ENCODE results near the gene FUT7. TPM values are rescaled to one million over a fixed set of nuclear protein-coding genes. Genes with fewer than 3 reads are reported as not detected.

FUT7 gene
- total and polyA plus RNA-seq, 2 of the 13 experiments (the other 11 are each of a cell fraction or from before 2014, with no cell fraction given) = 0.05 TPM; not detected in 1

DNA sequence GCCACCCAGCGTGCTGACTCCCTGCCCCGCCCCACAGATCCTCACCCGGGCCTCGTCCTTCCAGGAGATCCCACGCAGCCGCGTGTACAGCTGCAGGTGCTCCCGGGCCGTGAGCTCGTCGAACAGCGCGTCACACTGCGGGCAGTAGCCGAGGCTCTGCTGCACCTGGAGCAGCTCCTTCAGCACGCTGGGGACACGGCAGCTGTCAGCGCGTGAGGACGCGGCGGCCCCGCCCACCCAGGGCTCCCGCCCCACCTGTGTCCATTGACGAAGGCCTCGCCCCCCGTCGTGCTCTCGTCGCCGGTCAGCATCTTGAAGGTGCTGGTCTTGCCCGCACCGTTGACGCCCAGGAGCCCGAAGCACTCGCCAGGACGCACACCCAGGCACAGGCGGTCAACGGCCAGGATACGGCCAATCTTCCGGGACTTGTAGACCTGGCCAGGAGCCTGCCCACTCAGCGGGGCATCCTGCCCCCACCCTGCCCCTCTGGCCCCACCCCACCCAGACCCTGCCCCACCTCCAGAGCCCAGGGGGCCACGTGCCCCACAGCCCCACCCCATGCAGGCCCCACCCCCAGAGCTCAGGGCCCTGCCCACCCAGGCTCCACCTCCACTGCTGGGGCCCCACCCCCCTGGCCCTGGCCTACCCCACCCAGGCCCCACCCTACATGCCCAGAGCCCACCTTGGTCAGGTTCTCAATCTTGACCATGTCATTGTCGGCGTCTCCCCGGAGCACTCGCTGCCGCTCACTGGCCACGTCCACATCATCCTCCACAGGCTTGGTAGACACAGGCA is 21.8 kb downstream of the FUT7 start:
- no peak for DNase-seq (ENCODE audit: low spot score)
- FAIRE-seq = no peak
- no peak overlapping the region for H2AFZ ChIP-seq (ENCODE audit: low read length)
- H3K36me3 ChIP-seq (replicated peaks in 1 of 2; ENCODE audit: control insufficient read depth in 1 of 2, insufficient read depth in 2 of 2, low read length in 2 of 2) = no peaks in the 10 kb centered on the region
- no peak for ATAC-seq
- H3K9me3 ChIP-seq (ENCODE audit: low read length) = no peaks in the 10 kb centered on the region
- no peak overlapping the region for H3K27ac ChIP-seq (ENCODE audit: extremely low read length, insufficient read depth, low read length)
- ChIA-PET POLR2A (no interaction called here), CTCF (ENCODE audit: low intra/inter-chr PET ratio, low total read pairs) (no interaction called here)
- 94% methylated on average over 22 of the region's 49 CpGs for WGBS (ENCODE audit: low lambda C conversion rate)
- no peak overlapping the region for H3K4me3 ChIP-seq (replicated peaks in 1 of 3; ENCODE audit: insufficient read depth in 1 of 3, low read depth in 2 of 3, low read length in 3 of 3)
- no peak overlapping the region for H3K4me2 ChIP-seq (ENCODE audit: low read depth, low read length)
- H4K20me1 ChIP-seq (ENCODE audit: insufficient read depth, low read length) = no peaks in the 10 kb centered on the region
- no peaks in the 10 kb centered on the region for H3K4me1 ChIP-seq (ENCODE audit: insufficient read depth, low read length)
- intact Hi-C loops (cut with micrococcal nuclease; ENCODE audit: unreplicated experiment) = no loop called here
- H3K27me3 ChIP-seq (ENCODE audit: control insufficient read depth in 1 of 2, insufficient read depth in 2 of 2, low read length in 2 of 2) = no peaks in the 10 kb centered on the region
- no TSS peak for BruUV-seq (replicated peaks)
- no peak overlapping the region for H3K9ac ChIP-seq (ENCODE audit: insufficient read depth, low read depth, low read length)
- H3K79me2 ChIP-seq (ENCODE audit: insufficient read depth, low read length) = no peaks in the 10 kb centered on the region
- in situ Hi-C loops (cut with HindIII; ENCODE audit: extremely low pct_ligation_motif_present, low pct_unique_long_range_greater_than_20kb) = no loop called here
- TF ChIP-seq, protein P1, sequence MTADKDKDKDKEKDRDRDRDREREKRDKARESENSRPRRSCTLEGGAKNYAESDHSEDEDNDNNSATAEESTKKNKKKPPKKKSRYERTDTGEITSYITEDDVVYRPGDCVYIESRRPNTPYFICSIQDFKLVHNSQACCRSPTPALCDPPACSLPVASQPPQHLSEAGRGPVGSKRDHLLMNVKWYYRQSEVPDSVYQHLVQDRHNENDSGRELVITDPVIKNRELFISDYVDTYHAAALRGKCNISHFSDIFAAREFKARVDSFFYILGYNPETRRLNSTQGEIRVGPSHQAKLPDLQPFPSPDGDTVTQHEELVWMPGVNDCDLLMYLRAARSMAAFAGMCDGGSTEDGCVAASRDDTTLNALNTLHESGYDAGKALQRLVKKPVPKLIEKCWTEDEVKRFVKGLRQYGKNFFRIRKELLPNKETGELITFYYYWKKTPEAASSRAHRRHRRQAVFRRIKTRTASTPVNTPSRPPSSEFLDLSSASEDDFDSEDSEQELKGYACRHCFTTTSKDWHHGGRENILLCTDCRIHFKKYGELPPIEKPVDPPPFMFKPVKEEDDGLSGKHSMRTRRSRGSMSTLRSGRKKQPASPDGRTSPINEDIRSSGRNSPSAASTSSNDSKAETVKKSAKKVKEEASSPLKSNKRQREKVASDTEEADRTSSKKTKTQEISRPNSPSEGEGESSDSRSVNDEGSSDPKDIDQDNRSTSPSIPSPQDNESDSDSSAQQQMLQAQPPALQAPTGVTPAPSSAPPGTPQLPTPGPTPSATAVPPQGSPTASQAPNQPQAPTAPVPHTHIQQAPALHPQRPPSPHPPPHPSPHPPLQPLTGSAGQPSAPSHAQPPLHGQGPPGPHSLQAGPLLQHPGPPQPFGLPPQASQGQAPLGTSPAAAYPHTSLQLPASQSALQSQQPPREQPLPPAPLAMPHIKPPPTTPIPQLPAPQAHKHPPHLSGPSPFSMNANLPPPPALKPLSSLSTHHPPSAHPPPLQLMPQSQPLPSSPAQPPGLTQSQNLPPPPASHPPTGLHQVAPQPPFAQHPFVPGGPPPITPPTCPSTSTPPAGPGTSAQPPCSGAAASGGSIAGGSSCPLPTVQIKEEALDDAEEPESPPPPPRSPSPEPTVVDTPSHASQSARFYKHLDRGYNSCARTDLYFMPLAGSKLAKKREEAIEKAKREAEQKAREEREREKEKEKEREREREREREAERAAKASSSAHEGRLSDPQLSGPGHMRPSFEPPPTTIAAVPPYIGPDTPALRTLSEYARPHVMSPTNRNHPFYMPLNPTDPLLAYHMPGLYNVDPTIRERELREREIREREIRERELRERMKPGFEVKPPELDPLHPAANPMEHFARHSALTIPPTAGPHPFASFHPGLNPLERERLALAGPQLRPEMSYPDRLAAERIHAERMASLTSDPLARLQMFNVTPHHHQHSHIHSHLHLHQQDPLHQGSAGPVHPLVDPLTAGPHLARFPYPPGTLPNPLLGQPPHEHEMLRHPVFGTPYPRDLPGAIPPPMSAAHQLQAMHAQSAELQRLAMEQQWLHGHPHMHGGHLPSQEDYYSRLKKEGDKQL (CRISPR knock-in tag; IDR thresholded peaks at IDR 0.05; ENCODE audit: low read depth) = no peak
- no peak for TF ChIP-seq CREM (IDR thresholded peaks at IDR 0.05)
- no peak for TF ChIP-seq CREM (CRISPR knock-in tag; IDR thresholded peaks at IDR 0.05)
- no peak for TF ChIP-seq ZBTB25 (CRISPR knock-in tag; IDR thresholded peaks at IDR 0.05)
- TF ChIP-seq ZNF121 (CRISPR knock-in tag; IDR thresholded peaks at IDR 0.05) = no peak
- TF ChIP-seq ZNF687 (CRISPR knock-in tag; IDR thresholded peaks at IDR 0.05) = no peak
- TF ChIP-seq ZNF572 (CRISPR knock-in tag; IDR thresholded peaks at IDR 0.05) = no peak
- no peak for TF ChIP-seq ZNF468 (CRISPR knock-in tag; IDR thresholded peaks at IDR 0.05)
- no peak for TF ChIP-seq ZNF569 (CRISPR knock-in tag; IDR thresholded peaks at IDR 0.05; ENCODE audit: borderline replicate concordance)
- TF ChIP-seq ZNF710 (CRISPR knock-in tag; IDR thresholded peaks at IDR 0.05; ENCODE audit: borderline replicate concordance) = no peak
- no peak for TF ChIP-seq NFKBIZ (CRISPR knock-in tag; IDR thresholded peaks at IDR 0.05)
